Right renal pelvis (tissue), 4 donors: ENCODE measurements around the gene TMOD3. TPM values are rescaled to one million over a fixed set of nuclear protein-coding genes. Genes with fewer than 3 reads are reported as not detected.
A peak's percentile ranks its signal among the peaks of the same experiment; 100 is the strongest.
"Not testable (repeated sequence)": the region's sequence is repeated elsewhere in the genome, so short reads cannot be mapped to it uniquely, and the experiment has no call there.

Experiments used
- DNase-seq, 4 donors: peaks; one replicate each; pipeline ENCODE4 v3.0.0-alpha.2; 2013; ENCODE audit warnings: low read depth in 4 of 4, low spot score in 3 of 4, missing footprints in 1 of 4
- polyA plus RNA-seq, 4 donors: library from polyadenylated mRNA; unstranded; fragments of 120-200 nt; gene quantifications; one replicate each; pipeline ENCODE4 v1.2.1, GENCODE V29; 2013; ENCODE audit not compliant: insufficient read length in 4 of 4

Gene TMOD3
- polyA plus RNA-seq: 10 to 100 TPM; 47.3 to 60.5 (median 54.0) TPM

DNA sequence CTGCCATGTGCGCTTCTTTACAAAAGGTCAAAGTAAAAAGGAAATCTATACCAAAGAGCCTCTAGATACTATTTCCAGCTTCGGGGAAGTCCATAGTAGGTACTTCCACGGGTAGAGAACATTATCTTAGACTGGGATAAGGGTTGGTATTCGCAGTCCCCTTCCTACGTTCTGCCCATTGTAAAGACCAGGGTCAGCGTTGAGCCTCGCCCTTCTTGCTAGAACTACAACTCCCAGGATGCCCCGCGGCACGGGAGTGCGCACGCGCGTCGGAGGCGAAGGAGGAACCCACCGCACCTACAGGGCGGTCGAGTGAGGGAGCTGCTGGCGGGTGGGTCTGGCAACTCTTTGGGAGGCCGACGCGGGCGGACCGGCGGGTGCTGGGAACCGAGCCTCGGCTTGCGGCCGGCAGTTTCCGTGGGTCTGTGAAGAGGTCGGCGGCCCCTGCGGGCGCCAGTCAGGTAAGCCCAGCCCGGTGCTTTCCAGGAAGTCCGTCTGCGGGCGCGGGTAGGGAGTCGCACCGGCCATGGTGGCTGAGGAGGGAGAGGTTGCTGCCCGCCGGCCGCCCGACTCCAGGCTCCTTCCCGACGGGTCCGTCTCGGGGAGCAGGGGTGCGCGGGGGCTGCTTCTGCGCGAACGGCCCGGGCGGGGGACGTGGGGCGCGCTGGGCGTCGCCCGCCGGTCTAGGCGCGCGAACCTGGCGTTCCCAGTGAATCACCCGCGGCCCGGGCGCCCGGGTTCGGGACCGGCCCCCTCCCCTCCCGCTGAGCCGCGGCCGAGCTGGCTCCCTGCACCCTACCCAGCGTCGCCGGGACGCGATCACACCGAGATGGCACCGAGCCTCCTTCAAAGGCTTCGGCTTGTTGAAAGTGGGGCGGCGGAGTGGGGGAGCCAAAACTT, at the start of gene TMOD3:
TSS of gene TMOD3 (plus strand) at position 278 of the 900 bp plus-strand sequence. CDS start 33,232 bp downstream, outside the sequence.
- peak; percentile 78 to 89 (median 86) for DNase-seq

- DNase-seq: no peak
Measured at GRCh38 chr15:51780636-51781035, 48.8 kb upstream of the TMOD3 start.

- DNase-seq: no peak
Measured at GRCh38 chr15:51781506-51781905, 47.9 kb upstream of the TMOD3 start.

GRCh38 chr15:51782357-51782896, 47.0 kb upstream of the TMOD3 start:
- no peak for DNase-seq

DNA sequence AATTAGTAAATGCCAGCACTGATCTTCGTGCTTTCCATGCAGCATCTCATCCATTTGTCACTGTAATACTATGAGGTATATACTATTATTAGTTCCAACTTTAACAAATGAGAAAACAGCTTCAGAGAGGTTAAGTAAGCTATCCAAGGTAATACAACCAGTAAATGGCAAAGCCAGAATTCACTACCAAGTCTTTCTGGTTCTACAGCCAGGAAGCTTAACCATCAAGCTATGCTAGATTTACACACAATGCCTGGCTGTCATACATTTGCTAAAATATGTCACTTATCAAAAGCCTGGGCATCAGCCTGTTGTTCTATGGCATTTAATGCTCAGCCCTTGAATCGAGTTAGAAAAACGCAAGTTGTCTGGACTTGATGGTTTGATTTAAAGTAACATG, 45.5 kb upstream of the TMOD3 start:
- DNase-seq: no peak

GRCh38 chr15:51787130-51787529, 42.3 kb upstream of the TMOD3 start:
- not testable (repeated sequence) for DNase-seq

DNA sequence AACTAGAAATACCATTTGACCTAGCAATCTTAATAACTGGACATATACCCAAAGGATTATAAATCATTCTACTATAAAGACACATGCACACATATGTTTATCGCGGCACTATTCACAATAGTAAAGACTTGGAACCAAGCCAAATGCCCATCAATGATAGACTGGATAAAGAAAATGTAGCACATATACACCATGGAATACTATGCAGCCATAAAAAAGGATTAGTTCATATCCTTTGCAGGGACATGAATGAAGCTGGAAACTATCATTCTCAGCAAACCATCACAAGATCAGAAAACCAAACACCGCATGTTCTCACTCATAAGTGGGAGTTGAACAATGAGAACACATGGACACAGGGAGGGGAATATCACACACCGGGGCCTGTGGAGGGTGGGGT, 37.0 kb upstream of the TMOD3 start:
- not testable (repeated sequence) for DNase-seq

GRCh38 chr15:51793521-51794305, 35.7 kb upstream of the TMOD3 start:
- DNase-seq: peak in 2 of 4 donors; percentile 6 to 25

- DNase-seq: no peak
Measured at GRCh38 chr15:51796847-51797401, 32.5 kb upstream of the TMOD3 start.

GRCh38 chr15:51798281-51798680, 31.2 kb upstream of the TMOD3 start:
- no peak for DNase-seq

DNA sequence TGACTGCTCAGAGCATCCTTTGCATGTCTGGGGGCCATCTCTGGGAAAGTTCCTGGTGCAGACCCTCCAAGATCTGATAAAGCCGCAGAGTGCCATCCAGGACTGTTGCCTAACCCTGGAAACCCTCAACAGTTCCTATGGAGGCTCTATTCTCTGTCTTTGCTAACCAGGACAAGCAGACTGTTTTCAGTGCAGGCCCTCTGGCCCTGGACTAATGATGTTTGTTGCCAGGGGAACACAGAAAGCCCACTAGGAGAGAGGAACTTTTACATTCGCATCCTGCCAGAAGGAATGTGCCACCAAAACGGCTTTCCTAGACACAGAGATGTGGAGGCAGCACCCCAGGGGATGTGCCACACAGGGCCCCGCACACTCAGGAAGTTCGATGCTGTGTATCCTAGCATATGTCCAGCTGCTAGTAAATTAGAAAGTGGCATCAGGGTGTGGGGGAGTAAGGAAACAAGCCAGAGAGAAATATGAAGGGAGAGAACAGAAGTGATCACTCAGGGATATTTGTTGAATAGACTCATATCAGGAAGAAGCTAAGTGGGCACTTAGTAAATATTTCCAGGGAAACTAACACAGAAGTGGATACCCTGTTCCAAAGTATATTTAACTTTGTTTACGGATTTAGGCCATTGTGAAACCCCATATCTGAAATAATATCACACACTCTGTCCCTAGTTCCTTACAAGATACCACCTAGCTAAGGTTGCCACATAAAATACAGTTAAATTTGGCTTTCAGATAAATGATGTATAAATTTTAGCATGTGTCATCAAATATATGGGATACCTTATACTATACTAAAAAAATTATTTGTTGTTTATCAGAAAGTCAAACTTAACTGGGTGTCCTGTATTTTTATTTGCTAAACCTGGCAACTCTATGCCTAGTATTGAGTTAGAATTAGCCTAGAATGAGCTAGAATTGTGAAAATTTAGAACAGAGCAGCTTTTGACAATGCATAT, 29.9 kb upstream of the TMOD3 start:
- no peak for DNase-seq

GRCh38 chr15:51801391-51801835, 28.0 kb upstream of the TMOD3 start:
- no peak for DNase-seq

DNA sequence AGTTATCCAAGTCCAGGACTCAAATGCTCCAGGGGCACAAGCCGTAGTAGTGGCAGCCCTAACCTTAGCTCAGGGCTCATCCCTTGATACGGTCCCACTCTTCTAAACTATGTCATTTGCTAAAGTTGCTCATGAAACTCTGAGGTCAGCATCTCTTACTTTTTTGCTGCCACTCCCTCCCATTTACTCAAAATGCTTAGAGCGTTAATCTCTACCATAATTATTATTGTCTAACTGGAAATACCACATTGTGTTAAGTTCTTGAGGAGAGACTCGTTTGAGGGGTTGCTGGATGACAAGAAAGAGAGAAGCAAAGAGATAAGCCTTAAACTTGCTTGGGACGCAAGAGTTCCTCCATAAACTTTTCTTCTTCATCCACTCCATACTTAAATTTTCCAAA, 26.9 kb upstream of the TMOD3 start:
- no peak for DNase-seq

- DNase-seq: no peak
Measured at GRCh38 chr15:51803965-51804364, 25.5 kb upstream of the TMOD3 start.

DNA sequence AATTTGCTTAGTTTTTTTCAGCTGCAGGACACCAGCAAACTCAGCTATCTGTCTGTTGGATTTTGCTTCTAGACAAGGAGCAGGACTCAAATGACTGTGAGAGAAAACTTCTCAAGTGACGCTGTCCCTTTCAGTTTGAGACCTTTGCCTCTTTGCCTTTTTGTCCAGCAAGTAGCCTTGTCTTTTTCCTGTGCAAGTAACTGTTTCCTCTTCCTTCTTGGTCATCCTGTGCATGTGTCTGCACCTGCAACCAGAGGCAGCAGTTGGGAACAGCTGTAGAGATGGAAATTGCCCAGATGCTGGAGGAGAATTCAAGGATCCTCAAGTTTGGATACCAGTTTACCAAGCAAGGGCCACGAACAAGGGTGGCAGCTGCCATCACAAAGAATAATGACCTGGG, 23.3 kb upstream of the TMOD3 start:
- DNase-seq: no peak

GRCh38 chr15:51809457-51809856, 20.0 kb upstream of the TMOD3 start:
- DNase-seq: no peak

GRCh38 chr15:51812598-51812997, 16.9 kb upstream of the TMOD3 start:
- DNase-seq: no peak

GRCh38 chr15:51814606-51815005, 14.8 kb upstream of the TMOD3 start:
- no peak for DNase-seq

GRCh38 chr15:51816611-51817010, 12.8 kb upstream of the TMOD3 start:
- no peak for DNase-seq

- DNase-seq: no peak
Measured at GRCh38 chr15:51818150-51818549, 11.3 kb upstream of the TMOD3 start.
